GM21515 (cell line): ENCODE data around the gene ANO2.
"Not testable (repeated sequence)": the region's sequence is repeated elsewhere in the genome, so short reads cannot be mapped to it uniquely, and the experiment has no call there.

Experiments used
- ATAC-seq: cut with Tn5 transposase; IDR thresholded peaks from one replicate; pipeline ENCODE4 v1.9.1; 2021; ENCODE audit not compliant: unreplicated experiment

The ANO2 gene

DNA sequence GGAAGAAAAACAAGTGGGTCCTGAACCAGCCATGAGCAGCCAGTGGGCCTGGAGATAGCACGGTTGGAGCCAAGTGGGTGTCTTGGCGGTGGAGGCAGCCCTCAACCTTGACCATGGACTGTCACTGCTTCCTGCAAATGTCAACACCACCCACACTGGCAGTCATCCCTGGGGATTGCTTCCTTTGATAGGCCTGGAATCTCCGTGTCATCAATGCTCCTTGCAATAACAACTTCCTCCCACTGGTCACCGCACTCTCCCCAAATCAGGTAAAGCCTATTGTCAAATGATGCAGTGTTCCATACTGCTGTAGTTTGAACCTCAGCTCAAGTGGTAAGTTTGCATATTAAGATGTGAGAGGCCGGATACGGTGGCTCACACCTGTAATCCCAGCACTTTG is 384.0 kb downstream of the ANO2 start:
- no peak for ATAC-seq

DNA sequence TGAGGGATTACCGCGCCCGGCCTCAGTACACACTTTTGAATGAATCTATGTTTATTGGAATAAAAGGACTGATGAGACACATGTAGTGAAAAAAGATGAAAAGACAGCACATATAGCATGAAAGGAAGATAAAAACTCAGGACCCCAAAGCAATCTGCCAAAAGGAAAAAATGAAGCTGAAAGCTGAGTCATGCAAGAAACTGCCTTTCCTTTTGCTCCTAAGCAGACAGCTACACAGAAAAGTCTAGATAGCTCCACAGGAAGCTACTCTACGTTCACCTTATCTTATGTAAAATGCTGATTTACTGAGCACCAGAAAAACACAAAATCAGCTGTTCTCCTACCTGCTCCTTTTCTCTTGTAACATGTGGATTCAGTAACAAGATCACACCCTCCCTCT is 384.8 kb downstream of the ANO2 start:
- ATAC-seq, result no peak

DNA sequence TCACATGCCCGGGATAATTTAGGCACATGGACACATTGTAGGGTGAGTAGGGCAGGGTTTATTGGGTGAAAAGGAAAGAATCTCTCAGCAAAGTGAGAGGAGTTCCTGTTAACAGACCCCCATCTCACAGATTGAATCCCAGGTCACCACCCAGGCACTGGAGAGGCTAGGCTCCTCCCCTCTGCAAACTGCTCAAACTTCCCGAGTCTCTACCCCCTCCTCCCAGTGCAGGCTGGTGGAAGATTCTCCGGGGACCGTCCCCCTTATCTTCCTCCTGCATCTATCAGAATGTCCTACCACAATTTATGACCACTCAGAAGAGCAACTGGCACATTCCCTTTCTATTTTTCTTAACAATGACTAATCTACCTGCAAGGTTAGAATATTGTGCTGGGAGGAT is 387.2 kb downstream of the ANO2 start:
- ATAC-seq, result no peak

DNA sequence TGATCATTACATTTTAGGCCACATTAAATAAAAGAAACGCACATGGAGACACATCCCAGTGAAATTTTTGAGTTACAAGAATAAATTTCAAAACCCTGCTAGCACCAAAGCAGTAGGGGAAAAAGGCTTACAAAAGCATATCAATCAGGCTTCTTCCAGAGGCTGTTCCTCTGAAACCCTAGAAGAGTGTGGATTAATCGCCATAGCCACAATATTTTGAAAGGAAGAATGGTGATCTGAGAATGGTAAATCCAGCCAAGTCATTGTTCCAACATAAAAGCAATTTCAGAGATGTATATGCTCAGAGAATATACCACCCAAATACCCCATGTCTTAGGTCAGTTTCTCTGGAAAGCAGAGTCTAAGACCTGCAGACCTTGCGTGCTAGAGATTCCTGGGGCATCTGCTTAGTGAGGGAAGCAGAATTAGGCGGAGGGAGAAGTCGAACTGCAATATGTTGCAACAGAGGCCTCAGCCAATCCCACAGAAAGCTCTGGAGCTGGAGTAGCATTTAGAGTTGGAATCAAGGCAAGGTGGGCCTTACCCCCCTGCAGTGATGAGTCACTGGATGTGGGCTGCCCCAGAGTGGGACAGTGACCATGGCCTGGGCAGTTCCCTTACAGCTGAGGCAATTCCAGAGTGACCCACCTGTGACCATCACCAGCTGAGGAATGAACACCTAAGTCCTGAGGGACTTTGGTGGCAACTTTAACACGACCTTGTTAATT is 387.9 kb downstream of the ANO2 start:
- no peak for ATAC-seq

DNA sequence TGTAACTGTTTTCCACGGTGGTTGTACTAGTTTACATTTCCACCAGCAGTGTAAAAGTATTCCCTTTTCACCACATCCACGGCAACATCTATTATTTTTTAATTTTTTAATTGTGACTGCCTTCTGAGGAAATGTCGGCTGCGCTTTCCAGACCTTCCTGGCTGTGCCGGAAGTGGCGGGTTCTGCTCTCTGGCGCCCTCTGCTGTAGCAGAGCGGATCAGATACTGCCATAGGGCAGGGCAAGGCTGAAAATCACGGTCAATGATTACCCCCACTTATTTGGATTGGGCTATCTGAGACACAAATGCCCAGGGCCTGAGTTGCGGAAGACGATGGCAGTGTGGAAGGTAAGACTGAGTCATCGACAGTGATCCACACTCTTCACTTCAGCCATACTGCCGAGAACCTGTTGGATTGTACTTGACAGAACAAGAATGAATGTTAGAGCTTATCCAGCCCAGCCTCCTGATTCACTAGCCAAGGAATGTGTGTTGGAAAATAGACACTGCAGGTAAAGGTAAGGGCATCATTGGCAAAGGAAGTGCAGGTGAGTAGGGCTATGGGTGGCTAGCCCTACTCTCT is 388.9 kb downstream of the ANO2 start:
- ATAC-seq, result no peak

DNA sequence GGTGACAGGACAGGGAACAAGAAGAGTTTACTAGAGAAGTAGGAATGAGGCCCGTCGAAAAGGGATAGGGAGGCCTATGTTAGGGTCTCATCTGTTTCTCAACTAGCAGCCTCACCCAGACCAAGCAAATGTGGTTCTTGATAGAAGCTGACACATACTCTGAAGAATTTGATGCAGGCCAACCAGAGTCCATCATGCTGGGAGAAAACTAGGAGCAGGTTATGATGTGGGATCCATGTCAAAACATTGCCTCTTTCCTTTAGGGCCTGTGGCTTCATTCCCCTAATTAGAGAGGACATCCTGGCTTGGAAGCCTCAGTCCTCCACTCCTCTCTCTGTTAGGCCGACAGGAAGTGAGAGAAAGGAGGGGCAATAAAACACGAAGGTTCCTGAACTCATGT is 390.3 kb downstream of the ANO2 start:
- no peak for ATAC-seq

DNA sequence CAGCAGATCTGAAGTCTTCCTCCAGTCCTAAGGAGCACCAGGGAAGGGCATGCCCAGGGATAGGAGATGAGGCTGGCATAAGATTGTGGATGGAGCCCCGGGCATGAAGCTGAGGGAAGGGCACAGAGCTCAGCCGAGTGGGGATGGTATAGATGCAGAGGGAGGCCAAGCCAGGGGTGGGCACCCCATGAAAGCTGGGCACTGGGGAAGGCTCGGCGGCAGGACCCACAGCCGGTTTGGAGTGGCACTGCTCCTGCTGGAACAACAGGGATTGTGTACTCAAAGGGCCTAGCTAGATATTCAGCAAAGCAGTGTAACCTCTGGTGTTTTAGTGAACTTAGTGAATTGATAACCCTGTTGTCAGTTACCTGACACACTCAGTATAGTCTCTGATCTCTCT is 396.0 kb downstream of the ANO2 start:
- ATAC-seq, result no peak

DNA sequence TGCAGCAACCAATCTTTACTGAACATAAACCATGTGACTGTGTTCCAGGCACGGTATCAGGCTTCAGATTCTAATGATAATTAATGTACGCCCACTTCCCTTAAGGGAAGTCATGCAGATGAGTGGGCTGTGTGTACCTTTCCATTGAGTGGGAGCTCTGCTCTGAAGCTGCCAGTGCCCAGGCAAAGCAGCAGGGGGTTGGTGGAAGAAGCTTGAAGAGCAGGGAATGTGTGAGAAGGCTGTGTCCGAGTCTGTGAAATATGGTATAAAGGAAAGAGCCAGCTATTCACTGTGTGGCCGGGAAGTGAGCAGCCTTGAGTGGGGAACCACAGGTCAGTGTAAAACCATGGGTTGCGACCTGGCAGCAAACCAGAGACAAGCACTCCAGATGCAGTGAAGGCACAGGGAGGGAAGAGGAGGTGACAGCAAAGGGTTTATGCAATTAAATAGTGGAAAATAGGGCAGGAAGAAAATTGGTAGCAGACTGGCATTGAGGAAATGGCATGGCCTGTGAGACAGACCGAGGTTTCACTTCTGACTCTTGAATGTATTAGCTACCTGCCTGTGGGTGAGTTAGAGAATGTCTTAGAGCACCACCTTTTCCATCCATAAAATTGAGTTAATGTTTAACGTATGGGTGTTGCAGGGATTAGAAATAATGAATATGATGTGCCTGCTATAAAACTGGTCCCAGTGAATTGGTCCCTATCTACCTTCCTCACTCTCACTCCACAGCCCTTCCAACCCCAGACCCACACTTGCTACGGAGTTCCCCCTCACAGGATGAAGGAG is 396.7 kb downstream of the ANO2 start:
- no peak for ATAC-seq

DNA sequence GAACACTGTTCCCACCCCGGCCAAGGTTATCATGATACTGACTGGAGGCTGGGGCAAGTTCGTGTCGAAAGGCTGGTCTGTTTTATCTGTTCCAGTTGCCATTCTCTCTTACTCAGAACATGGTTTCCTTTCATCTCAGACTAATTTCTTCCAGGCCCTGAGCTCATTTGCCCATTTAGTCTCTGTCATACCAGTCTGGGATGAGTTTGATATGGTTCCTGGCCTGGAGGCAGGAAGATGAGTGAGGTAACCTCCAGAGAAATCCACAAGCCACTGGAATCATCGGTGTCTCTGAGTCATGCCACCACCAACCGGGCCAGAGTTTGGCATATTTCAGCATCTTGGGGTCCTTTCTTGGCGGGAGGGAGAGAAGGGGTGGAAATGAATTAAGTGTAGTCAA is 398.4 kb downstream of the ANO2 start:
- no peak for ATAC-seq

DNA sequence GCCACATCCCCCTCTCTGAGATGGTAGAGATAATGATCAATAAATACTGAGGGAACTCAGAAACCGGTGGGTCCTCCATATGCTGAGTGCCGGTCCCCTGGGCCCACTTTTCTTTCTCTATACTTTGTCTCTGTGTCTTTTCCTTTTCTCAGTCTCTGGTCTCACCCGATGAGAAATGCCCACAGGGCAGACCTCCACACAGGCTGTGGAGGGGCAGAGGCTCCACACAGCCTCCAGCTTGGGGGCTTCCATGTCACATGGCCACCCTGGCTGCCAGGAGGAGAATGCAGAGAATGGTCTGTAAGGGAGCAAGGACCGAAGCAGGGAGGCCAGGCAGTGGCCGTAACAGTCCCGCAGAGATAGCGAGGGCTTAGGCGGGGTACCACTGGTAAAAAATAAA is 407.3 kb downstream of the ANO2 start:
- ATAC-seq, result no peak

DNA sequence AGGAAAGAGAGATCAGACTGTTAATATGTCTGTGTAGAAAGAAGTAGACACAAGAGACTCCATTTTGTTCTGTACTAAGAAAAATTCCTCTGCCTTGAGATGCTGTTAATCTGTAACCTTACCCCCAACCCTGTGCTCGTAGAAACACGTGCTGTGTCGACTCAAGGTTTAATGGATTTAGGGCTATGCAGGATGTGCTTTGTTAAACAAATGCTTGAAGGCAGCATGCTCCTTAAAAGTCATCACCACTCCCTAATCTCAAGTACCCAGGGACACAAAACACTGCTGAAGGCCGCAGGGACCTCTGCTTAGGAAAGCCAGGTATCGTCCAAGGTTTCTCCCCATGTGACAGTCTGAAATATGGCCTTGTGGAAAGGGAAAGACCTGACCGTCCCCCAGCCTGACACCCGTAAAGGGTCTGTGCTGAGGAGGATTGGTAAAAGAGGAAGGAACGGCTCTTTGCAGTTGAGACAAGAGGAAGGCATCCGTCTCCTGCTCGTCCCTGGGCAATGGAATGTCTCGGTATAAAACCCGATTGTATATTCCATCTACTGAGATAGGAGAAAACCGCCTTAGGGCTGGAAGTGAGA is 407.9 kb downstream of the ANO2 start:
- not testable (repeated sequence) for ATAC-seq

DNA sequence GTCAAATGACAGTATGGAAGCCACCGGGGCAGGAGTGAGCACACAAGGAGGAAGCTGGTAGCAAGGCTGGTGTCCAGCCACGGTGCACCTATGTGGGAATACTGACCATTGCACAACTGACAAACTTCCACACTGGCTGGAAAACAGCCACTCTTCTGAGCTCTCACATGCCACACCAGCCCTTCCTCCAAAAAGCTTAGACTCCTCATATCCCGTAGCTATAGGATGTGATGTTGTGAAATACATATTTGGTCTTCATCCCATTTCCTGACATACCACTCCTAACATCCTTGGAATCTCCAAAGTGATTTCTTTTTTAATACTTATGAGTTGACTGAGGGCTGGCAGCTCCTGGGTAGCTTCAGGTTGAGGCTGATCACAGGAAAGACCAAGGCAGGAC is 409.5 kb downstream of the ANO2 start:
- ATAC-seq, result no peak

DNA sequence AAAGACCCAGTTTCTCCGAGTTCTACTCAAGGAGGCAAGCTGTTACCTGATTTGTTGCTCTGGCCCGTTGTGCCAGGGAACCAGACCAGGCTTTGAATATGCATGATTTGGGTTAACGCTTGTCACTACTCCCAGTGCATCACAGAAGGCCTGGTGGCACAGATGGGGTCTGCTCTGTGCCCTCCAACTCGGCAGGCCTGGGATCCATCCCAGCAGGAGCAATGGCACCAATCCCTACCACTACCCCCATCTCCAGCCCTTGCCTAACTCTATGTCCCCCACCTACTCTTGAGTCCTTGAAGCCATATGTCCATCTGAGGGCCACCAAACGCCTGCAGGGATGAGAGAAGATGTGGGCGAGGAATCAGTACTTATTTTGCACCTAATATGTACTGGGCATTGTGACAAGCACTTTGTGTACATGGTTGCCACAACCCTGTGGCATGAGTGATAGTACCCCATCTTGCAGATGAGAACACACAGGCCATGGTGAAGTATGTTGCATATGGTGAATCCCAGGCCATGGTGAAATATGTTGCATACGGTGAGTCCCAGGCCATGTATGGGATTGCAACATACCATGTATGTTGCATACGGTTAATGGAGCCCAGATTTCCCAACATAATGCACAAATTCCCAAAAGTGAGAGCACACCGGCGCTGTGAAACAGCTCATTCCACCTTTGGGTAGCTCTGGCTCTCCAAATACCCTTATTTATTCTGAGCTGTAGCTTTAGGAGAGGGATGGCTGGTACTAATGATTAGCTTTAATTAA is 410.4 kb downstream of the ANO2 start:
- no peak for ATAC-seq

DNA sequence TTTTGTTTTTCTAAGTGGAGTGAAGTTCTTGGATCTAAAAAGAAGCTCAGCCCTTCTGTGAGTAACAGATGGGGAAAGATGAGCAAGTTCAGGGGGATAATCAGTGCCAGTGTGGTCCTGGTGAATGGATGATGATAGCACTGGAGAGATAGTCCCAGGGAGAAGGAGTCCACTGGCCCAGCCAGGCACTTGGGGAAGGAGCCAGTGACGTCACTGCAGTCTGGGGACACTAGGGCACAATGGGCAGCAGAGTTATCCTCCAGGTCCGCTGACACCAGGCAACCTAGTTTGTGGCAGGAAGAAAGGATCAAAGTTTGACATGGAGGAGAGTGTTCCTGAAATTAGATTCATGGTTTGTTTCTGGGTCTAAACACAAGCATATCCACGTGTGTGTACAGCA is 411.7 kb downstream of the ANO2 start:
- no peak for ATAC-seq

DNA sequence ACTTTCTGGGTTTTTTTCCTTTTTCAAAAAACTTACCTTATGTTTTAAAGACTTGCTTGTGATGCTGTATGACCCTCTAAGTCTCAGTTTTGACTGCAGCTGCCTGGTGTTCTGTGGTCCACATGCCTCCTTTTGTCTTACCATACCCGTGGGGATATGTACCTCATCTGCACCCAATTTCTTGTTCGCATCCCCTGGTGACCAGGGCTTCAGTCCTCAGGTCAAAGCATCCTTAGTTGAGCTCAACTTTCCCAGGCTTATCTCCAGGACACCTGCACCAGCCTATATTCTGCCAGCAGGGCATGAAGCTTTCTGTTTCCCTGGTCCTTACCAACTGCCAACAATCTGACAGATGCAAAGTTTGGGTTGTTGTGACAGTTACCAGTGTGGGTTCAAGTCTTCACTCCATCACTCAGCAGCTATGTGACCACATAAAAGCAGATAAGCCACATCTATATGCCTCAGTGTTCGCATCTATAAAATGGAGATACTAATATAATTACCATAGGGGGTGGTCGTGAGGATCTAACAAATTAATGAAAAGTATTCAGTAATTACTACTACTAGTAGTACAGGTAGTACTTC is 419.2 kb downstream of the ANO2 start:
- no peak for ATAC-seq

DNA sequence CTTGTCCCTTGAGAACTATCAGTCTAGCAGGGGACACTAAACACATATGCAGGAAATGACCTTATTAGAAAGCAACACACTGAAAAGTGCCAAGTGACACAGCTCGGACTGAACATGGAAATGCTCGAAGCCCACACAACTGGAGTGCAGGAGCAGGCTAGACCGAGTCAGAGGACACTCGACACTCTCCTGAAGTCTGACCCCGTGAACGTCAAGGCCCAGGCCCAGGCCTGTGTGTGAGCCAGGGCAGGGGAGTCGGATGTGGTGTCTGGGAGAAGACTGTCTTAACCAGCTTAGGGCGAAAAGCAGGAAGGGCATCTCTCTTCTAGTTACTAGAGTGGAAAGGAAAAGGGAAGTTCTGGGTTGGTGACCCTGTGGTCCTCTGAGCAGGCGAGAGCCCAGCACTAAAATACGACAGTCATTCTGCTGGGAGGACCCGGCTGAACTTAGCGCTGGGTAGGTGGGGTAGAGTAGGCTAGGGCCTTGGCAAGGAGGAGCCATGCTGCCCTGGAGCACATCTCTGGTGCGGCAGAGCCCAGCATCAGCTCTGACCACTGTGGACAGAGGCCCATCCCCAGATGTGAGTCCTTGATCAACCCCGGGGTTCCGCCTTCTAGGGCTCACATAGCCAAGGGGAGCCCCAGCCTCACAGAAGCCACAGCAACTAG is 420.2 kb downstream of the ANO2 start:
- no peak for ATAC-seq

DNA sequence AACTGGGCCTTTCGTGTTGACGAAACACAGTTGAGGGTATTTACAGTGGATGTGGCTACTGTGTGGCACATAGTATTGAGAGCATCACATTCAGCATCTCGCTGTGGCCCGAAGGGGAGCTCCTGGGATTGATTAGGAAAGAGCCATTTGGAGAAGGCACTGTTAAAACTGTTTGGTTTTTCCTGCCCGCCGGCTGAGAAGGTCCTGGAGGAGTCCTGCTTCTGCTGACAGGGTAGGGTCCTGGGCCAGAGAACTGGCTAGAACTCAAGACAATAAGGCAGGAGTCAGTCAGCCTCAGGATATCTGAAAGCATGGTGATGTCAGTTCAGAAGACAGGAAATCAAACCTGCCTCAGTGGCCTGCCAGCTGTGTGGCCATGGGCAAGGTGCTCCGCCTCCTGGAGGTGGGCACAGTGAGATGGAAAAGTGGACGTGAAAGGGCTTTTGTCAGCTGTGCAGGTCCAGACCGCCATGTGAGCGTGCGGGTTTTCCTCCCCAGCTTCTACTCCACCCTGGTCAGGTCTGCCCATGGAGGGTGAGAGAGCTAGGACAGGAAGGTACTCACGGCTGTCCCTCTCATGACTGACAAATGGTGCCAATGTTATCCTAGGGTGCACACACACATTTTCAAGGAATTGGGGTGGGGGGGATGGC is 420.8 kb downstream of the ANO2 start:
- ATAC-seq, result no peak

DNA sequence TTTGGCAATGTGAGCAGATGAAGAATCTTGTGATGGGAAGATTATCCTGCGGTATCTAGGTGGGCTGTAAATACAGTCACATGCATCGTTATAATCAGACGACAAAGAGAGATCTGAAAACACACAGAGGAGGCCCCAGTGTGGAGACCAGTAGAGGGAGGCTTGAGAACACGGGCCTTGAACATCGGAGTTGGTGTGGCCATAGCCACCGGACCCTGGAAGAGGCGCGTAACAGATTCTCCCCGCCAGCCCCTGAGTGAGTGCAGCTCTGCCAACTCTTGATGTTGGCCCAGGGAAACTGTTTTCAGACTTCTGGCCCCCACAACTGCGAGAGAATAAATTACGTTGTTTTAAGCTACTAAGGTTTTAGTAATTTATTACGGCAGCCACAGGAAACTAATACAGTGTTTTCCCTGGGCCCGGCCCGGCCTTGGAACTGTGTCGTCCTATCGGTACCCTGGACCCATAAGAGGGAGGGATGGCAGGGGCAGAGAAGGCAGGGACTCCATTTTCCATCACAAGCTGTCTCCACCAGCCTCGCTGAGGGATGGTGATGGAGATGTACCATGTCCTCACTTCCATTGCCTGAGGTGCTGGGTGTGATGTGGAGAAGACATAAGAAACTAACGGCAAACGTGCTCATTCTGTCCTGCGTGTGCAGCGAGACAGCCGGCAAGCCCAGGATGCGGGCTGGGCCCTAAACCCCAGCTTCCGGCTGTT is 421.5 kb downstream of the ANO2 start:
- no peak for ATAC-seq
